GM12875 (cell line): ENCODE measurements around the gene FOXP1.

Source experiments
- H3K4me3 ChIP-seq: one replicate; pipeline ENCODE4 v1.5.1; 2011; ENCODE audit warnings: low read depth, low read length, control low read depth
- TF ChIP-seq, protein P1 (sequence below): IDR thresholded peaks from 2 replicates; pipeline ENCODE4 v1.5.1; 2011; ENCODE audit warnings: low read depth, mild to moderate bottlenecking, control low read depth, inconsistent platforms, low read length, moderate library complexity, borderline replicate concordance; ENCODE audit not compliant: insufficient read depth

Gene FOXP1

DNA sequence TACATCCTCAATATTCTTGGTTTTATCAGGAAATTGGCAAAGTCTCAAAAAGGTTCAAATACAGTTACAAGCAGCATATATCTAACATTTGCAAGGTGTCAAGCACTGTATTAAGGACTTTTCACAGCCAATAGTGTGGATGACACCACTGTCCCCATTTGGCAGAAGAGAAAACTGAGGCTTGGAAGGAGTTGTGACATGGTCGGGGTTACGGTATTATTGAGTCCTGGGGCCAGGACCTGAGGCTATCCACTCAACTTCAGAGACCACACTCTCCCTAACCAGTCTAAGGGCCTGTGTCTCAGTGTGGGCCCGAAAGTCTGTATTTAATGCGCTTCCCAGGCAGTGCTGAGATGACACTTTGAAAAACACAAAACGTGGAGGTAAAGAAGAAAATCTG is 99.1 kb downstream of the FOXP1 start:
- H3K4me3 ChIP-seq, result no peak overlapping the region
- TF ChIP-seq, protein P1, sequence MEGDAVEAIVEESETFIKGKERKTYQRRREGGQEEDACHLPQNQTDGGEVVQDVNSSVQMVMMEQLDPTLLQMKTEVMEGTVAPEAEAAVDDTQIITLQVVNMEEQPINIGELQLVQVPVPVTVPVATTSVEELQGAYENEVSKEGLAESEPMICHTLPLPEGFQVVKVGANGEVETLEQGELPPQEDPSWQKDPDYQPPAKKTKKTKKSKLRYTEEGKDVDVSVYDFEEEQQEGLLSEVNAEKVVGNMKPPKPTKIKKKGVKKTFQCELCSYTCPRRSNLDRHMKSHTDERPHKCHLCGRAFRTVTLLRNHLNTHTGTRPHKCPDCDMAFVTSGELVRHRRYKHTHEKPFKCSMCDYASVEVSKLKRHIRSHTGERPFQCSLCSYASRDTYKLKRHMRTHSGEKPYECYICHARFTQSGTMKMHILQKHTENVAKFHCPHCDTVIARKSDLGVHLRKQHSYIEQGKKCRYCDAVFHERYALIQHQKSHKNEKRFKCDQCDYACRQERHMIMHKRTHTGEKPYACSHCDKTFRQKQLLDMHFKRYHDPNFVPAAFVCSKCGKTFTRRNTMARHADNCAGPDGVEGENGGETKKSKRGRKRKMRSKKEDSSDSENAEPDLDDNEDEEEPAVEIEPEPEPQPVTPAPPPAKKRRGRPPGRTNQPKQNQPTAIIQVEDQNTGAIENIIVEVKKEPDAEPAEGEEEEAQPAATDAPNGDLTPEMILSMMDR, result no peak

DNA sequence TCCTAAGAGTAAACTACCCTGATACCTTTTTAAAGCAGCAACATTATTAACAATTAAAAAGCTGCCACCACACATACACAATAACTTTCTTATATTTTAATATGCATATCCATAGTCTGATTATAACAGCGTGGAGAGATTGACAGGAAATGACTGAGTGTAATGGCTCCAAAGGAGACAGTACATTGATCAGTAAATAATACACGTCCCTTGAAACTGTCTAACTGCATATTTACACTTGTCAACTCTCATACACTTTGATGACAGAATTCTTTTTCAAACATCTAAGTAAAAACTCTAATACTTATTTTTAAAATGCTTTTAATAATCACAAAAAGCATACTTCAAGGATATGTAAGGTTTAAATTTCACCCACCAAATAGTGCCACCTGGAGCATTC is 99.5 kb downstream of the FOXP1 start:
- TF ChIP-seq, protein P1, result no peak
- no peak overlapping the region for H3K4me3 ChIP-seq

DNA sequence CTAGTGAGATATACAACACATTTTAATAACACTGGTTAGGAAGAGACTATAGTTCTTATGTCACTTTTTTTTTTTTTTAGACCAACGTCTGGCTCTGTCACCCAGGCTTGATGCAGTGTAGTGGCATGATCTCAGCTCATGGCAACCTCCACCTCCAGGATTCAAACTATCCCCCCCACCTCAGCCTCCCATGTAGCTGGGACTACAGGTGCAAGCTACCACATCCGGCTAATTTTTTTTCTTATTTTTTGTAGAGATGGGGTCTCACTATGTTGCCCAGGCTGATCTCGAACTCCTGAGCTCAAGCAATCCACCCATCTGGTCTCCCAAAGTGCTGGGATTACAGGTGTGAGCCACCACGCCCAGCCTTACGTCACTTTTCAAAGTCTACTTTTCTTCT is 100.8 kb downstream of the FOXP1 start:
- no peak overlapping the region for H3K4me3 ChIP-seq
- TF ChIP-seq, protein P1, result no peak

DNA sequence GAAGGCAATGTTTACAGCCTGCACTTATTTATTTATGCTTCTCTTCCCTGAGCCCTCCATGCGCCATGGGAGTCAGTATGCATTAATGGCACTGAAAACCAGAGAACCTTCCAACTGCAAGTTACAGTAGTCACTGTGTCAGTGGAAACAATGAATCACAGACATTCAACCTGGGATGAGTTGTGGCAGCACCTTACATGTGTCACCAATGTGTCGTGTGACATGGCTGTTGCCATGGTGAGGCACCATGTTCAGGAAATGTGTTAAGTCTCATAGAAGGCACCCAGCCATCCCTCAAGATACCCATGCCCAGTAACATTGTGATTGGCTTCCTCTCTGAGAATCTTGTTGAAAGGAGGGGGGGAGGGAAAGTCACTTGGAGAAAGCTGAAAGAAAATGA is 105.0 kb downstream of the FOXP1 start:
- TF ChIP-seq, protein P1, result no peak

DNA sequence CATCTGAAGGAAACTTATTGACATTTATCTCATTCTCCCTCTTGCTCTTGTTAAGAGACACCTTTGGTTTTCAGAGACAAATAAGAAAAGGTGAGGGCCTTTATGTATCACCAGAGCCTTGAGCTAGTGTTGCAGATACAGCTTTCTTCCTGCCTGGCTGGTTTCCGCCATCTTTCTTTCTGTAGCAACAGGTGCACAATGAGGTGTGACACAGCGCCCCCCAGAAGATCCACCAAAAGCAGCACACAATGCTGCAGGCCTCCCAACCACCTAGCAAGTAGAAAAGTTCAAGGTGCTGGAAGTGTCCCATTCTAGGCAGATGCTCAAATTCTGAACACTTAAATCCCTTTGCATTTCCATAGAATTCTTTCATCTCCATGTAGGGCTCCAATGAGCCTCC is 106.6 kb downstream of the FOXP1 start:
- no peak overlapping the region for H3K4me3 ChIP-seq
- TF ChIP-seq, protein P1, result no peak

More for the DNA sequence above, 105.0 kb downstream of the FOXP1 start:
- H3K4me3 ChIP-seq, result no peak overlapping the region

DNA sequence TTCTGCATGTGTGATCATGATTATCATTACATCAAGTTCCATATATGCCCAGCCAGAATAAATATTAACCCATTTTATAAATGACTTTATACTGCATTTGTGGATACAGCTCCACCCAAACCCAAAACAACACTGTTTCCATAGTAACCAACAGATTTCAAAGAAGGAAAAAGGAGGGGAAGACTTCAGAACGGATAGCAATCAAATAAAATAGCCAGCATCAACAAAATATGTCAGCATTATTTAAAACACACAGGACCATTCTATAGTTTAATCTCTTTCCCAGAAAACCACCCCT is 114.4 kb downstream of the FOXP1 start:
- TF ChIP-seq, protein P1, result no peak

DNA sequence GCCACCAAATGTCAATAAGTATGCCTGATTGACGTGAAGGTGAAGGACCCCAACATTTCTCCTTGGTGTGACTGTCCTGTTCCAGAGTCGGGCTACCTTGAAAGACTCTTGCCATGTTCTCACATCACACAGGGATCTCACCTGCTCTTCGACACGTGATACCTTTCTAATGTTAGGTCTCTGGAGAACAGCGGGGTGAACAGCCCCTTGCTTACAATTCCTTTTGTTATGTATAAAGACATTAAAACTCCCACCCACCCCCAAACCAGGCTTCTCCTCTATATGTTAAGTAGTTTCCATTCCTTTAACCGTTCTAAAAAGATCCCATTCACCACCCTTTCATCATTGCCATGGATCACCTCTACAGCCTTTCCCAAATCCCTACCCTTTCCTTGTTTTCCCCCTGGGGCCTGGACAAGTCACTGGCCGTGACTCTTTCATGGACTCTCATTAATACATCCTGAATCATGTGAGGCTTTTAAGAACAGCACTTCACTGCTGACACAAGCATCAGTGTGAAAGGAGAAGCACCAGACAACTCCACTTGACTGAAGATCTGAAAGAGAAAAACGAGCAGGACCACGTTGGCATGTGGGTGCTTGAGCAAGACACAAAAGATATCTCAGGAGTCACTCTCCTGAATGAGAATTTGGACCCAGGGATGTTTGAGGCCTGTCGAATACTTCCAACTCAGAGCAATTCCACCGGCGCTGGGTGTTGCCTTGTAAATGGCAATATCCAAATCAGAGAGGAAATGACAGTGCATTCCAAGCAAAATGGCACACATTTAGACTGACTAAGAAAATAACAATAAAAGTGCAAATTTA is 115.0 kb downstream of the FOXP1 start:
- H3K4me3 ChIP-seq, result no peak overlapping the region
- TF ChIP-seq, protein P1, result no peak

More for the DNA sequence above, 114.4 kb downstream of the FOXP1 start:
- no peak overlapping the region for H3K4me3 ChIP-seq
